Hematopoietic multipotent progenitor cell (in vitro differentiated cells): Measurements from ENCODE around the gene TMEM167B. TPM values are rescaled to one million over a fixed set of nuclear protein-coding genes. Genes with fewer than 3 reads are reported as not detected.

ENCODE experiments used
- DNase-seq, 3 donors: peaks; one replicate each; pipeline ENCODE4 v3.0.0-alpha.2; 2011 to 2015; ENCODE audit warnings: low read depth in 2 of 3, low spot score in 2 of 3
- total RNA-seq: library from RNA; depleted of rRNA; stranded (reverse); fragments of >200 nt; gene quantifications from one replicate; pipeline ENCODE4 v1.2.3, GENCODE V29; 2012

TMEM167B gene
- total RNA-seq, 1 donor: 14.8 TPM

GRCh38 chr1:109080441-109081082 is 10.0 kb upstream of the TMEM167B start:
- no peak for DNase-seq

GRCh38 chr1:109083501-109083900 is 7.1 kb upstream of the TMEM167B start:
- no peak for DNase-seq

GRCh38 chr1:109083923-109084322 is 6.6 kb upstream of the TMEM167B start:
- DNase-seq: no peak

GRCh38 chr1:109084563-109085517 is 5.7 kb upstream of the TMEM167B start:
- no peak for DNase-seq

GRCh38 chr1:109089242-109090015 is 1.1 kb upstream of the TMEM167B start:
- peak in 2 of 3 donors; percentile 43 to 47 for DNase-seq

- no peak for DNase-seq
Measured at GRCh38 chr1:109091078-109091838, 694 bp downstream of the TMEM167B start.

- DNase-seq: peak in 2 of 3 donors; percentile 17 to 37
Measured at GRCh38 chr1:109091839-109092193, 1.3 kb downstream of the TMEM167B start.

- no peak for DNase-seq
Measured at GRCh38 chr1:109094377-109094803, 3.8 kb downstream of the TMEM167B start.

GRCh38 chr1:109094871-109095270 is 4.3 kb downstream of the TMEM167B start:
- DNase-seq: no peak

GRCh38 chr1:109095631-109096030 is 5.1 kb downstream of the TMEM167B start:
- no peak for DNase-seq

- DNase-seq: no peak
Measured at GRCh38 chr1:109096120-109096519, 5.6 kb downstream of the TMEM167B start.

- DNase-seq: peak; percentile 91 to 99 (median 99)
Measured at GRCh38 chr1:109099938-109100773, 9.6 kb downstream of the TMEM167B start.

- no peak for DNase-seq
Measured at GRCh38 chr1:109104364-109105151, 14.0 kb downstream of the TMEM167B start.

GRCh38 chr1:109105881-109106280 is 15.3 kb downstream of the TMEM167B start:
- no peak for DNase-seq

GRCh38 chr1:109107785-109108184 is 17.2 kb downstream of the TMEM167B start:
- DNase-seq: no peak

GRCh38 chr1:109109906-109110305 is 19.3 kb downstream of the TMEM167B start:
- no peak for DNase-seq

GRCh38 chr1:109111386-109112055 is 21.0 kb downstream of the TMEM167B start:
- no peak for DNase-seq

GRCh38 chr1:109112056-109112651 is 21.6 kb downstream of the TMEM167B start:
- peak in 2 of 3 donors; percentile 53 to 63 for DNase-seq
